ENCODE data around the gene PRTG. TPM values are rescaled to one million over a fixed set of nuclear protein-coding genes. Genes with fewer than 3 reads are reported as not detected.
"Not testable (repeated sequence)": the region's sequence is repeated elsewhere in the genome, so short reads cannot be mapped to it uniquely, and the experiment has no call there.

Gene PRTG
- polyA plus RNA-seq, 3 donors = not detected

GRCh38 chr15:55601374-55601773, 141.6 kb downstream of the PRTG start:
- no peaks in the 10 kb centered on the region for H3K4me1 Mint-ChIP-seq
- H3K9me3 Mint-ChIP-seq = peaks cover 0 to 14% (median 5%) of the 10 kb centered on the region in 7 donors
- H3K27ac ChIP-seq (ENCODE audit: low read depth in 1 of 2, low read length in 2 of 2) = no peak overlapping the region
- H3K4me2 ChIP-seq (replicated peaks; ENCODE audit: extremely low read depth, low read length, poor library complexity, severe bottlenecking) = no peak overlapping the region
- no CpG with 5 or more reads among the region's 5 CpGs for WGBS (ENCODE audit: insufficient coverage)
- H3K4me3 ChIP-seq (replicated peaks in 1 of 3; ENCODE audit: low read depth in 2 of 3, low read length in 3 of 3) = no peak overlapping the region
- H3K27me3 ChIP-seq (ENCODE audit: control insufficient read depth in 2 of 2, insufficient read depth in 2 of 2, low read length in 2 of 2) = no peaks in the 10 kb centered on the region
- H3K4me3 Mint-ChIP-seq = no peak overlapping the region
- intact Hi-C loops (cut with micrococcal nuclease) = no loop called here
- H3K79me2 ChIP-seq (ENCODE audit: insufficient read depth, low read length) = no peaks in the 10 kb centered on the region
- H4K20me1 ChIP-seq (ENCODE audit: insufficient read depth, low read length) = no peaks in the 10 kb centered on the region
- DNase-seq = no peak
- H3K27ac Mint-ChIP-seq = no peak overlapping the region
- H3K9me3 ChIP-seq (replicated peaks in 1 of 2; ENCODE audit: control insufficient read depth in 1 of 2, insufficient read depth in 1 of 2, low read length in 2 of 2) = no peaks in the 10 kb centered on the region
- H3K27me3 Mint-ChIP-seq (ENCODE audit: low read depth in 3 of 3) = peaks cover 0 to 5% (median 2%) of the 10 kb centered on the region in 3 donors
- H3K9ac ChIP-seq (ENCODE audit: insufficient read depth, low read length, poor library complexity, severe bottlenecking) = no peak overlapping the region
- H3K4me1 ChIP-seq (ENCODE audit: control insufficient read depth in 1 of 2, insufficient read depth in 2 of 2, low read length in 2 of 2) = no peaks in the 10 kb centered on the region
- no peak for TF ChIP-seq CTCF (IDR thresholded peaks at IDR 0.05)
- H3K36me3 Mint-ChIP-seq = no peaks in the 10 kb centered on the region
- no peak overlapping the region for H2AFZ ChIP-seq (ENCODE audit: insufficient read depth, low read depth, low read length, poor library complexity, severe bottlenecking)
- H3K36me3 ChIP-seq (replicated peaks in 1 of 2; ENCODE audit: control insufficient read depth in 1 of 2, insufficient read depth in 2 of 2, low read length in 2 of 2) = no peaks in the 10 kb centered on the region

- Histone ChIP-seq H3K36me3 (replicated peaks in 1 of 2; ENCODE audit: control insufficient read depth in 1 of 2, insufficient read depth in 2 of 2, low read length in 2 of 2) (no peaks in the 10 kb centered on the region), H3K4me3 (replicated peaks in 1 of 3; ENCODE audit: low read depth in 2 of 3, low read length in 3 of 3) (no peak overlapping the region), H3K27ac (ENCODE audit: low read depth in 1 of 2, low read length in 2 of 2) (no peak overlapping the region), H3K9me3 (replicated peaks in 1 of 2; ENCODE audit: control insufficient read depth in 1 of 2, insufficient read depth in 1 of 2, low read length in 2 of 2) (no peaks in the 10 kb centered on the region), H2AFZ (ENCODE audit: insufficient read depth, low read depth, low read length, poor library complexity, severe bottlenecking) (no peak overlapping the region), H3K79me2 (ENCODE audit: insufficient read depth, low read length) (no peaks in the 10 kb centered on the region), H3K4me2 (replicated peaks; ENCODE audit: extremely low read depth, low read length, poor library complexity, severe bottlenecking) (no peak overlapping the region), H3K4me1 (ENCODE audit: control insufficient read depth in 1 of 2, insufficient read depth in 2 of 2, low read length in 2 of 2) (no peaks in the 10 kb centered on the region), H3K9ac (ENCODE audit: insufficient read depth, low read length, poor library complexity, severe bottlenecking) (no peak overlapping the region), H4K20me1 (ENCODE audit: insufficient read depth, low read length) (no peaks in the 10 kb centered on the region), H3K27me3 (ENCODE audit: control insufficient read depth in 2 of 2, insufficient read depth in 2 of 2, low read length in 2 of 2) (no peaks in the 10 kb centered on the region)
- no peak for TF ChIP-seq CTCF (IDR thresholded peaks at IDR 0.05)
- intact Hi-C loops (cut with micrococcal nuclease) = no loop called here
- Mint-ChIP-seq H3K4me3 (no peak overlapping the region), H3K27me3 (ENCODE audit: low read depth in 3 of 3) (peaks cover 6 to 17% (median 8%) of the 10 kb centered on the region in 3 donors), H3K27ac (no peak overlapping the region), H3K9me3 (peaks cover 0 to 4% (median 0%) of the 10 kb centered on the region in 7 donors), H3K36me3 (no peaks in the 10 kb centered on the region), H3K4me1 (no peaks in the 10 kb centered on the region)
- DNase-seq = no peak
- WGBS (ENCODE audit: insufficient coverage) = 100% methylated on average over 2 of the region's 3 CpGs
Measured at GRCh38 chr15:55599439-55599838, 143.5 kb downstream of the PRTG start.

- peaks cover 6 to 11% of the 10 kb centered on the region in 2 donors for H3K9me3 ChIP-seq (replicated peaks in 1 of 2; ENCODE audit: control insufficient read depth in 1 of 2, insufficient read depth in 1 of 2, low read length in 2 of 2)
- H3K27ac Mint-ChIP-seq; H3K4me3 Mint-ChIP-seq; H3K79me2 ChIP-seq (ENCODE audit: insufficient read depth, low read length); H4K20me1 ChIP-seq (ENCODE audit: insufficient read depth, low read length); H3K36me3 Mint-ChIP-seq; H3K36me3 ChIP-seq (replicated peaks in 1 of 2; ENCODE audit: control insufficient read depth in 1 of 2, insufficient read depth in 2 of 2, low read length in 2 of 2); intact Hi-C loops (cut with micrococcal nuclease); H2AFZ ChIP-seq (ENCODE audit: insufficient read depth, low read depth, low read length, poor library complexity, severe bottlenecking); H3K4me3 ChIP-seq (replicated peaks in 1 of 3; ENCODE audit: low read depth in 2 of 3, low read length in 3 of 3); H3K4me1 ChIP-seq (ENCODE audit: control insufficient read depth in 1 of 2, insufficient read depth in 2 of 2, low read length in 2 of 2); H3K4me2 ChIP-seq (replicated peaks; ENCODE audit: extremely low read depth, low read length, poor library complexity, severe bottlenecking); DNase-seq; H3K27ac ChIP-seq (ENCODE audit: low read depth in 1 of 2, low read length in 2 of 2); H3K9ac ChIP-seq (ENCODE audit: insufficient read depth, low read length, poor library complexity, severe bottlenecking); H3K4me1 Mint-ChIP-seq: not testable (repeated sequence)
- peaks cover 22 to 27% of the 10 kb centered on the region in 2 donors for H3K27me3 ChIP-seq (ENCODE audit: control insufficient read depth in 2 of 2, insufficient read depth in 2 of 2, low read length in 2 of 2)
- H3K9me3 Mint-ChIP-seq = peaks cover 4 to 18% (median 15%) of the 10 kb centered on the region in 7 donors
- WGBS (ENCODE audit: insufficient coverage) = no CpG with 5 or more reads among the region's 1 CpG
- H3K27me3 Mint-ChIP-seq (ENCODE audit: low read depth in 3 of 3) = peaks cover 41 to 45% (median 42%) of the 10 kb centered on the region in 3 donors
Measured at GRCh38 chr15:55593019-55593418, 149.9 kb downstream of the PRTG start.
